Ishikawa (cell line): ENCODE measurements around the gene COMMD1.

Experiments
- CEBPB ChIP-seq: IDR thresholded peaks from 2 replicates; pipeline ENCODE4 v1.6.1; 2012
- CREB1 ChIP-seq: IDR thresholded peaks from 2 replicates; pipeline ENCODE4 v1.6.1; 2012; ENCODE audit warnings: low read depth
- EGR1 ChIP-seq: IDR thresholded peaks from 2 replicates; pipeline ENCODE4 v1.6.1; 2012
- EP300 ChIP-seq: IDR thresholded peaks from 2 replicates; pipeline ENCODE4 v1.6.1; 2012; ENCODE audit warnings: borderline replicate concordance
- FOXM1 ChIP-seq: IDR thresholded peaks from 2 replicates; pipeline ENCODE4 v1.6.1; 2012; ENCODE audit warnings: low read depth, borderline replicate concordance
- NFIC ChIP-seq: IDR thresholded peaks from 2 replicates; pipeline ENCODE4 v1.6.1; 2012
- RAD21 ChIP-seq: IDR thresholded peaks from 2 replicates; pipeline ENCODE4 v1.6.1; 2012; ENCODE audit warnings: low read depth
- TAF1 ChIP-seq: IDR thresholded peaks from 2 replicates; pipeline ENCODE4 v1.6.1; 2012; ENCODE audit warnings: low read depth, mild to moderate bottlenecking
- TCF12 ChIP-seq: IDR thresholded peaks from 2 replicates; pipeline ENCODE4 v1.6.1; 2012; ENCODE audit warnings: low read depth
- TEAD4 ChIP-seq: IDR thresholded peaks from 2 replicates; pipeline ENCODE4 v1.6.1; 2012
- YY1 ChIP-seq: IDR thresholded peaks from 2 replicates; pipeline ENCODE4 v1.6.1; 2012; ENCODE audit warnings: low read depth
- ZBTB7A ChIP-seq: IDR thresholded peaks from 2 replicates; pipeline ENCODE4 v1.6.1; 2012; ENCODE audit warnings: low read depth
- TF ChIP-seq, protein P1 (sequence below): IDR thresholded peaks from 2 replicates; pipeline ENCODE4 v1.6.1; 2012
- TF ChIP-seq, protein P2 (sequence below): IDR thresholded peaks from 2 replicates; pipeline ENCODE4 v1.6.1; 2012; ENCODE audit warnings: low read depth, mild to moderate bottlenecking
- TF ChIP-seq, protein P3 (sequence below): IDR thresholded peaks from 2 replicates; pipeline ENCODE4 v1.6.1; 2012

The COMMD1 gene

DNA sequence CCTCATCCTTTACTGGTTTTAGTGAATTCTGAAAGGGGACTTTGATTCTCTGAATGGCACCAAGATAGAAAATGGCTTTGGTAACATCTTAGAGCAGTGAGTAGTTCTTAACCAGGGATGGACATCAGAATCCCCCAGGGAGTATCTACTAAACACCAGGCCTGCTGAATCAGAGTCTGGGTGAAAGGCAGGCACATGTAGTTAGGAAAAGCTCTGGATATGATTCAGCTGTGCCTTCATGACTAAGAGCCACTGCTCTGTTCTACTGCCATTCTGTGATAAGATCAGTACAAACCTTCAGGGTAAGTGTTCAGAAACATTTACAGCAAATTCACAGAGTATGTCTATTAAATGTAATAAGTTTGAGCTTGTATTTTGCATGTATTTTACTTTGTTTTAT, 244.2 kb downstream of the COMMD1 start:
- TF ChIP-seq CREB1, result no peak
- no peak for TF ChIP-seq YY1
- TF ChIP-seq, protein P1, sequence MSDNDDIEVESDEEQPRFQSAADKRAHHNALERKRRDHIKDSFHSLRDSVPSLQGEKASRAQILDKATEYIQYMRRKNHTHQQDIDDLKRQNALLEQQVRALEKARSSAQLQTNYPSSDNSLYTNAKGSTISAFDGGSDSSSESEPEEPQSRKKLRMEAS, result no peak
- TF ChIP-seq, protein P2, sequence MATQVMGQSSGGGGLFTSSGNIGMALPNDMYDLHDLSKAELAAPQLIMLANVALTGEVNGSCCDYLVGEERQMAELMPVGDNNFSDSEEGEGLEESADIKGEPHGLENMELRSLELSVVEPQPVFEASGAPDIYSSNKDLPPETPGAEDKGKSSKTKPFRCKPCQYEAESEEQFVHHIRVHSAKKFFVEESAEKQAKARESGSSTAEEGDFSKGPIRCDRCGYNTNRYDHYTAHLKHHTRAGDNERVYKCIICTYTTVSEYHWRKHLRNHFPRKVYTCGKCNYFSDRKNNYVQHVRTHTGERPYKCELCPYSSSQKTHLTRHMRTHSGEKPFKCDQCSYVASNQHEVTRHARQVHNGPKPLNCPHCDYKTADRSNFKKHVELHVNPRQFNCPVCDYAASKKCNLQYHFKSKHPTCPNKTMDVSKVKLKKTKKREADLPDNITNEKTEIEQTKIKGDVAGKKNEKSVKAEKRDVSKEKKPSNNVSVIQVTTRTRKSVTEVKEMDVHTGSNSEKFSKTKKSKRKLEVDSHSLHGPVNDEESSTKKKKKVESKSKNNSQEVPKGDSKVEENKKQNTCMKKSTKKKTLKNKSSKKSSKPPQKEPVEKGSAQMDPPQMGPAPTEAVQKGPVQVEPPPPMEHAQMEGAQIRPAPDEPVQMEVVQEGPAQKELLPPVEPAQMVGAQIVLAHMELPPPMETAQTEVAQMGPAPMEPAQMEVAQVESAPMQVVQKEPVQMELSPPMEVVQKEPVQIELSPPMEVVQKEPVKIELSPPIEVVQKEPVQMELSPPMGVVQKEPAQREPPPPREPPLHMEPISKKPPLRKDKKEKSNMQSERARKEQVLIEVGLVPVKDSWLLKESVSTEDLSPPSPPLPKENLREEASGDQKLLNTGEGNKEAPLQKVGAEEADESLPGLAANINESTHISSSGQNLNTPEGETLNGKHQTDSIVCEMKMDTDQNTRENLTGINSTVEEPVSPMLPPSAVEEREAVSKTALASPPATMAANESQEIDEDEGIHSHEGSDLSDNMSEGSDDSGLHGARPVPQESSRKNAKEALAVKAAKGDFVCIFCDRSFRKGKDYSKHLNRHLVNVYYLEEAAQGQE, result no peak

DNA sequence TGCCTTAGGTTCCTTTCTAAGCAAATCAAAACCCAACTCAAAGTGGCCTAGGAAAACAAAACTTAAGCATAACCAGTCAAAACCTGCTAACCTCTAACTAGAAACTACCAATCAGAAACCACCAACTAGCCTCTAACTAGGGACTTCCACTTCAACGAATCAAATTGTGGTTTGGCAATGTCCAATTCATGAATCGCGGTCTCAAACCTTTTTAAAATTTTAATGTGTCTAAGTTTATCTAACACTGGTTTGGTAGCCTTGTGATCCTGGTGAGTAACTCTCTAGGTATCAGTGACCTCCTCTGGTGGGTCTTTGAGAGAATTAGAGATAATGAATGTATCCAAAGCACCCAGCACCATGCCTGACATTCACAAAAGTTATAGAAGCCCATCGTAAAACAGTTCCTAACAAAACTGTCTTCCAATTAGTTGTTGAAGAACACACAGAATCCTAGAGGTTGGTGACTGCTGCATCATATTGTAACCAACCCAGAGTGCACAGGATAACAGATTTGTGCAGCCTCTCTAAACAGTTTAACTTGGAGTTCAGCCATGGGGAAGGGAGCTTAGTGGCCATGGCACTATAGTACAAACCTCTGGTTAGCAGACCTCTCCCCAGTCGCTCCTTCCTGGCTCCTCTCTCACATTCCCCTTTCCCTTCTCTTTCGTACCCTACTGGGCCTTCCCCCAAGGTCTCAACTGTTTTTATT, 245.3 kb downstream of the COMMD1 start:
- no peak for TF ChIP-seq YY1

DNA sequence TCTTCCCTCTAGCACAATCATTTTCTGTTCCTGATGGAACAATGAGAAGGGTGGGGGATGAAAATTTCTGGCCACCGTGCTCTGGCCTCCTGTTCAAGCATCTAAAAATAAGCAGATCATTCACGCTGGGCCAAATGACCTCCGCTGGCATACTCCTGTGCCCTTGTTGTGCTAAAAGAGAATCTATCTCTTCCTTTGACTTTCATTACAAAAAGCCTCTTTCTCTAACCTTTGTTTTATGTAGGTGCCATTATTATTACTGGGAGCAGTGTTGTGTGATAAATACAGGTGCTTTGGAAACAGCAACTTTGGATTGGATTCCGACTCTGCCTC, 245.8 kb downstream of the COMMD1 start:
- TF ChIP-seq, protein P3, sequence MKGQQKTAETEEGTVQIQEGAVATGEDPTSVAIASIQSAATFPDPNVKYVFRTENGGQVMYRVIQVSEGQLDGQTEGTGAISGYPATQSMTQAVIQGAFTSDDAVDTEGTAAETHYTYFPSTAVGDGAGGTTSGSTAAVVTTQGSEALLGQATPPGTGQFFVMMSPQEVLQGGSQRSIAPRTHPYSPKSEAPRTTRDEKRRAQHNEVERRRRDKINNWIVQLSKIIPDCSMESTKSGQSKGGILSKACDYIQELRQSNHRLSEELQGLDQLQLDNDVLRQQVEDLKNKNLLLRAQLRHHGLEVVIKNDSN, result no peak
- TF ChIP-seq TEAD4 (no peak), FOXM1 (no peak), CREB1 (no peak), EP300 (no peak), EGR1 (no peak), CEBPB (no peak), RAD21 (no peak), YY1 (no peak), NFIC (no peak), TCF12 (no peak), TAF1 (no peak)
- TF ChIP-seq, protein P1, result no peak

DNA sequence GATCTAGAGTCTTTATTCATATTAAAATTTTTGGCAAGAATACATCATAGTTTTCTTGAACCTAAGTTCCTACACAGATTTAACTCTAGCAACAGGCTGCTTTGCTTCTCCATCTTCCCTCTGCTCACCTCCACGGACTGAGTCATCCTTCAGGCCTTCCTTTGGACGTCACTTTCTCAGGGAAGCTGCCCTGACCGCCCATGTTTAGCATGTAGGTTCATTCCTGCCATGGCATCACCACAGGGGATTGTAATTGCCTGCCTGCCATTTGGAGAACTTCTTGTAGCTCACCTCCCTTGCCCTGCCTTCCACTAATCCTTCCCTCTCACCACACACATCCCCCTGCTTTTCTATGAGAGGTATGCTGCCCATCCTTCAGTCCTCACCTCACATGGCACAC, 246.5 kb downstream of the COMMD1 start:
- no peak for TF ChIP-seq ZBTB7A
- TF ChIP-seq EGR1, result no peak
- TF ChIP-seq TCF12, result no peak
- TF ChIP-seq CEBPB, result no peak
- TF ChIP-seq, protein P2, result no peak
- TF ChIP-seq, protein P1, result no peak
- no peak for TF ChIP-seq RAD21
- TF ChIP-seq, protein P3, result no peak
- TF ChIP-seq EP300, result no peak

DNA sequence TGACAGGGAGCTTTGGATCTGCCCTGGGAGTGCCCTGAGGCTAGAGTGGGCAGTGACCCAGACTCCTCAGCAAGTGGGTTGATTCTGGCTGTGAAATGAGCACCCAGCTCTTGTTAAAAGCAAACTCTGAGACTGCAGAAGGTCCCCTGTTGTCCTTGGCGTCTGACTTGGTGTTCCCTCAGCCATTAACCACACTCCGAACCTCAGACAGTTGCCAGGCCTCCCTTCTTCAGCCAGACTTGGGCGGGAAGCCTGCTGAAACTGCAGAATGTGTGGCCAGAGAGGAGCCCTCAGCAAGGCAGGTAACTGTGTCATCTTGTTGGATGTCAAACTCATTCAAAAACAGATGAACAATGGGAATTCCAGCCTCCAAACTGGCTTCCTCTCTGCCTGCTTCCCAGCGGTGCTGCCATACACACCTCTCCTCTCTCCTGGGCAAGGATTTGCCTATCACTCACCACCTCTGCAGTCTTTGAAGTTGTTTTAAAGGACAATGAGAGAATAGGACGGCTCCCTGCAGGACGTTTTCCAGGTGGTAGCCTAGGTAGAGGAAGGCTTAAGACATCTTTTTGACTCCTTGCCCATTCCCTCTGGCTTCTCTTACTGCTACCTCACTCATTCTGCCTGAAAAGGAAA, 251.5 kb downstream of the COMMD1 start:
- TF ChIP-seq CEBPB (no peak), TEAD4 (no peak), TCF12 (no peak), TAF1 (no peak), ZBTB7A (no peak), FOXM1 (no peak), NFIC (no peak), CREB1 (no peak), YY1 (no peak), EP300 (no peak), EGR1 (no peak), RAD21 (no peak)
- TF ChIP-seq, protein P3, result no peak
- TF ChIP-seq, protein P2, result no peak
- TF ChIP-seq, protein P1, result no peak
